Hepatocyte (in vitro differentiated cells): ENCODE results near the gene ACER1. TPM values are rescaled to one million over a fixed set of nuclear protein-coding genes. Genes with fewer than 3 reads are reported as not detected.

Source experiments
- DNase-seq: peaks from one replicate; pipeline ENCODE4 v3.0.0-alpha.2; 2016; ENCODE audit warnings: low spot score
- H2AFZ ChIP-seq: fragments of 200-600 bp; sonication (generic); 2 replicates; pipeline ENCODE4 v1.6.0; 2016; ENCODE audit warnings: antibody characterized with exemption, mild to moderate bottlenecking
- H3K27ac ChIP-seq: fragments of 200-600 bp; sonication (generic); 2 replicates; pipeline ENCODE4 v1.5.1; 2016; ENCODE audit warnings: mild to moderate bottlenecking
- H3K27me3 ChIP-seq: fragments of 200-600 bp; sonication (generic); 2 replicates; pipeline ENCODE4 v1.6.1; 2016
- H3K36me3 ChIP-seq: fragments of 200-600 bp; sonication (generic); replicated peaks from 2 replicates; pipeline ENCODE4 v1.5.1; 2016; ENCODE audit warnings: low read depth; ENCODE audit not compliant: insufficient read depth
- H3K4me1 ChIP-seq: fragments of 200-600 bp; sonication (generic); 2 replicates; pipeline ENCODE4 v1.5.1; 2016; ENCODE audit warnings: mild to moderate bottlenecking, moderate library complexity; ENCODE audit not compliant: insufficient read depth
- H3K4me2 ChIP-seq: fragments of 200-600 bp; sonication (generic); 2 replicates; pipeline ENCODE4 v1.6.0; 2016
- H3K4me3 ChIP-seq: fragments of 200-600 bp; sonication (generic); 2 replicates; pipeline ENCODE4 v1.5.1; 2016; ENCODE audit warnings: mild to moderate bottlenecking
- H3K79me2 ChIP-seq: fragments of 200-600 bp; sonication (generic); 2 replicates; pipeline ENCODE4 v1.6.0; 2017; ENCODE audit warnings: mild to moderate bottlenecking
- H3K9me2 ChIP-seq: fragments of 200-600 bp; sonication (generic); replicated peaks from 2 replicates; pipeline ENCODE4 v1.6.0; 2017; ENCODE audit warnings: mild to moderate bottlenecking; ENCODE audit not compliant: insufficient read depth
- H3K9me3 ChIP-seq: fragments of 200-600 bp; sonication (generic); 2 replicates; pipeline ENCODE4 v1.5.1; 2016; ENCODE audit warnings: low read depth, mild to moderate bottlenecking
- H4K20me1 ChIP-seq: fragments of 200-600 bp; sonication (generic); 2 replicates; pipeline ENCODE4 v1.6.0; 2016; ENCODE audit warnings: mild to moderate bottlenecking; ENCODE audit not compliant: insufficient read depth, poor library complexity, severe bottlenecking
- EZH2 ChIP-seq: fragments of 200-600 bp; sonication (generic); IDR thresholded peaks from 2 replicates; pipeline ENCODE4 v1.6.1; 2016; ENCODE audit warnings: antibody characterized with exemption, mild to moderate bottlenecking, borderline replicate concordance
- EZH2phosphoT487 ChIP-seq: fragments of 200-600 bp; sonication (generic); IDR thresholded peaks from one replicate; pipeline ENCODE4 v1.6.1; 2018; ENCODE audit warnings: antibody characterized with exemption, mild to moderate bottlenecking, low read depth, moderate library complexity; ENCODE audit not compliant: unreplicated experiment, severe bottlenecking
- WGBS: methylation state at CpG from one replicate; pipeline ENCODE4 v1.1.6; 2016; ENCODE audit warnings: low lambda C conversion rate; ENCODE audit errors: missing lambda C conversion rate; 5-methylcytosine and 5-hydroxymethylcytosine counted together
- polyA plus RNA-seq: library from polyadenylated mRNA; unstranded; fragments of >200 nt; fragmentation: Nextera tagmentation; extraction: Ambion mirVana; gene quantifications from 2 replicates; pipeline ENCODE4 v1.2.1, GENCODE V29; 2016
- total RNA-seq: library from RNA; depleted of rRNA; stranded (reverse); fragments of >200 nt; gene quantifications from 2 replicates; pipeline ENCODE4 v1.2.3, GENCODE V29; 2014
- TF ChIP-seq, protein P1 (sequence below): fragments of 200-600 bp; sonication (generic); IDR thresholded peaks from 2 replicates; pipeline ENCODE4 v1.5.1; 2016; ENCODE audit warnings: antibody characterized with exemption, mild to moderate bottlenecking; ENCODE audit not compliant: poor library complexity

Gene ACER1
- total and polyA plus RNA-seq, 2 experiments from 2014 or later, result not detected

DNA sequence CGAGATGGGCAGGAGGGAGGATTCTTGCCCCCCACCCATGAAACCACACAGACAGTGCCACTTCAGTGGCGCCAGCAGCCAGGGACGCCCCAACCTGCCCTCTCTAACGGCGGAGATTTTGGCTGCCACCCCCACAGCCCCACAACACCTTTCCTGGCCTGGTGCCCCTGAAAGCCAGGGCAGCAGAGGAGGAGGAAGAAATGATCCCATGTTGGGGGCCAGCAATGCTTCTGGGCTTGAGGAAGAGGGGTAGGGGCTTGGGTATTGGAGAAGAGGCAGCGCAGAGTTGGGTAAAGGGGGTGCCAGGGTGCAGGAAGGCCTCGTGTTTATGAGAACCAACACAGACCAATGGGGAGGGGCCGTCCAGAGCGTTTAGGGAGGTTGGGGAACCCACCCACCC is 55.4 kb downstream of the ACER1 start:
- H3K27me3 ChIP-seq, result no peaks in the 10 kb centered on the region
- no peak overlapping the region for H3K27ac ChIP-seq
- H3K79me2 ChIP-seq, result peaks cover 64% of the 10 kb centered on the region
- H3K4me2 ChIP-seq, result peak overlapping the region; percentile 98
- peaks cover 48% of the 10 kb centered on the region for H4K20me1 ChIP-seq
- no peaks in the 10 kb centered on the region for H3K36me3 ChIP-seq
- H3K4me1 ChIP-seq, result peaks cover 57% of the 10 kb centered on the region
- no peaks in the 10 kb centered on the region for H3K9me2 ChIP-seq
- no peaks in the 10 kb centered on the region for H3K9me3 ChIP-seq
- no peak for DNase-seq
- 91% methylated on average over 9 of the region's 9 CpGs for WGBS
- H3K4me3 ChIP-seq, result no peak overlapping the region
- TF ChIP-seq, protein P1, sequence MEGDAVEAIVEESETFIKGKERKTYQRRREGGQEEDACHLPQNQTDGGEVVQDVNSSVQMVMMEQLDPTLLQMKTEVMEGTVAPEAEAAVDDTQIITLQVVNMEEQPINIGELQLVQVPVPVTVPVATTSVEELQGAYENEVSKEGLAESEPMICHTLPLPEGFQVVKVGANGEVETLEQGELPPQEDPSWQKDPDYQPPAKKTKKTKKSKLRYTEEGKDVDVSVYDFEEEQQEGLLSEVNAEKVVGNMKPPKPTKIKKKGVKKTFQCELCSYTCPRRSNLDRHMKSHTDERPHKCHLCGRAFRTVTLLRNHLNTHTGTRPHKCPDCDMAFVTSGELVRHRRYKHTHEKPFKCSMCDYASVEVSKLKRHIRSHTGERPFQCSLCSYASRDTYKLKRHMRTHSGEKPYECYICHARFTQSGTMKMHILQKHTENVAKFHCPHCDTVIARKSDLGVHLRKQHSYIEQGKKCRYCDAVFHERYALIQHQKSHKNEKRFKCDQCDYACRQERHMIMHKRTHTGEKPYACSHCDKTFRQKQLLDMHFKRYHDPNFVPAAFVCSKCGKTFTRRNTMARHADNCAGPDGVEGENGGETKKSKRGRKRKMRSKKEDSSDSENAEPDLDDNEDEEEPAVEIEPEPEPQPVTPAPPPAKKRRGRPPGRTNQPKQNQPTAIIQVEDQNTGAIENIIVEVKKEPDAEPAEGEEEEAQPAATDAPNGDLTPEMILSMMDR, result no peak
- TF ChIP-seq EZH2phosphoT487, result no peak
- TF ChIP-seq EZH2, result no peak
- H2AFZ ChIP-seq, result no peak overlapping the region

DNA sequence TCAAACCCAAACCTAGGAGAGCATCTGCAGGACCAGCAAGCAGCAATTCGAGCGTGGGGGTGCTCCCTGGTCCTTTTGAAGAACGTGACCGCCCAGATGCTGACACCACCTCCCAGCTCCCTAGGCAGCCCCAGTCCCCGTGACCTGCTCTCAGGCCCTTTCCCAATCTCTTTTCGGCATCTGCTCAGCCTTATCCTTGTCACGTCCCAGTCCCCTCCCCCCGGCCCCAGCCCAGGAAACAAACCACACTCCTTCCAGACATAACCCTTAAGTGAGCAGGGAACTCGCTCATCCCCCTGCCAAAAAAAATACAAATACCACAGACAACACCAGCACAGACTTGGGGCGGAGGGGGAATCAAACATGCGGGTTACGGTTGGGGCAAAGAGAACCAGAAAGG is 57.0 kb downstream of the ACER1 start:
- Histone ChIP-seq H3K36me3 (no peaks in the 10 kb centered on the region), H3K4me2 (peak overlapping the region; percentile 98), H4K20me1 (peaks cover 55% of the 10 kb centered on the region), H3K4me1 (peaks cover 73% of the 10 kb centered on the region), H3K4me3 (no peak overlapping the region), H3K9me3 (no peaks in the 10 kb centered on the region), H3K27ac (peak overlapping the region; percentile 94), H3K79me2 (peaks cover 80% of the 10 kb centered on the region), H2AFZ (no peak overlapping the region), H3K9me2 (no peaks in the 10 kb centered on the region), H3K27me3 (no peaks in the 10 kb centered on the region)
- no peak for TF ChIP-seq EZH2
- TF ChIP-seq EZH2phosphoT487, result no peak
- TF ChIP-seq, protein P1, result no peak
- WGBS, result 66% methylated on average over 12 of the region's 12 CpGs
- DNase-seq, result peak; percentile 43

DNA sequence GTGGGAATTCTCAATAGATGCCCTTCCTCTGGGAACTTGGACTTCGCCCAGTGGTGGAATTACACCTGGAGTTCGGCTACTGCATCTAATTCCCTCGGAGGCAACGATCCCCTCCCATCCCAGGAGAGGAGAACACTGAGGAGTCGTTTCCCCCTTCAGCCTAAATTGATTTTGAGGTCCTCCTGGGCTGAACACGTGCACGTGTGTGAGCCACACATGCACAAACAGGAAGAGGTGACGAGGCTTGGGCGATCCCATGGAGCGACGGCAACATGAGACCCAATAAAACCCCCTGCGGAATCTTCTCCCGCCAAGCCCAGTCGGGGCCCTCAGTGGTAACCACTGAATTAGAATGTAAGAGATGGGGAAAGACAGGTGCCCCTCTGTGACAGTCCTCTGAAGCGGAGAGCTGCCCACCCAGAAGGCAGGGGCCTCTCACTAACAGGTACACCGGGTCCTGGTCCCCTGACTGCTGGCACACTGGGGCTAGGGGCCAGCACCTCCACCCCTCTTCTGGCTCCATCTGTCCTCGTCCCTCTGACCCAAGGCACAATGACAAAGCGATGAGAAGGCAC is 58.2 kb downstream of the ACER1 start:
- peak overlapping the region; percentile 98 for H3K4me2 ChIP-seq
- peaks cover 65% of the 10 kb centered on the region for H4K20me1 ChIP-seq
- DNase-seq, result no peak
- no peak for TF ChIP-seq EZH2phosphoT487
- no peak for TF ChIP-seq EZH2
- TF ChIP-seq, protein P1, result no peak
- H3K27me3 ChIP-seq, result no peaks in the 10 kb centered on the region
- no peaks in the 10 kb centered on the region for H3K36me3 ChIP-seq
- peaks cover 84% of the 10 kb centered on the region for H3K4me1 ChIP-seq
- no peak overlapping the region for H2AFZ ChIP-seq
- peak overlapping the region; percentile 94 for H3K27ac ChIP-seq
- H3K9me3 ChIP-seq, result no peaks in the 10 kb centered on the region
- H3K79me2 ChIP-seq, result peaks cover 92% of the 10 kb centered on the region
- no peaks in the 10 kb centered on the region for H3K9me2 ChIP-seq
- 74% methylated on average over 18 of the region's 18 CpGs for WGBS
- no peak overlapping the region for H3K4me3 ChIP-seq
